ENCODE measurements around the gene TMC1.

The TMC1 gene

GRCh38 chr9:72563806-72564205 lies 42.4 kb downstream of the TMC1 start:
- H3K4me3 ChIP-seq (ENCODE audit: low read depth, low read length), result no peak overlapping the region
- TF ChIP-seq MAX (IDR thresholded peaks at IDR 0.05; ENCODE audit: low read depth, low read length) (no peak), POLR2A (IDR thresholded peaks at IDR 0.05; ENCODE audit: extremely low read depth, insufficient read length) (no peak), CTCF (IDR thresholded peaks at IDR 0.05; ENCODE audit: low read depth, low read length) (no peak), MYC (IDR thresholded peaks at IDR 0.05; ENCODE audit: low read depth, low read length) (no peak)
- no peak for DNase-seq (ENCODE audit: low read depth)

GRCh38 chr9:72564479-72565281 lies 43.3 kb downstream of the TMC1 start:
- no peak for DNase-seq (ENCODE audit: low read depth)
- no peak overlapping the region for H3K4me3 ChIP-seq (ENCODE audit: low read depth, low read length)
- TF ChIP-seq CTCF (IDR thresholded peaks at IDR 0.05; ENCODE audit: low read depth, low read length) (no peak), MYC (IDR thresholded peaks at IDR 0.05; ENCODE audit: low read depth, low read length) (no peak), MAX (IDR thresholded peaks at IDR 0.05; ENCODE audit: low read depth, low read length) (no peak), POLR2A (IDR thresholded peaks at IDR 0.05; ENCODE audit: extremely low read depth, insufficient read length) (no peak)

- H3K4me3 ChIP-seq (ENCODE audit: low read depth, low read length), result no peak overlapping the region
- DNase-seq (ENCODE audit: low read depth), result no peak
- TF ChIP-seq CTCF (IDR thresholded peaks at IDR 0.05; ENCODE audit: low read depth, low read length), result no peak
- TF ChIP-seq POLR2A (IDR thresholded peaks at IDR 0.05; ENCODE audit: extremely low read depth, insufficient read length), result no peak
- TF ChIP-seq MYC (IDR thresholded peaks at IDR 0.05; ENCODE audit: low read depth, low read length), result no peak
- TF ChIP-seq MAX (IDR thresholded peaks at IDR 0.05; ENCODE audit: low read depth, low read length), result no peak
Observed at GRCh38 chr9:72565535-72565934, 44.1 kb downstream of the TMC1 start.

- DNase-seq (ENCODE audit: low read depth), result no peak
- TF ChIP-seq MAX (IDR thresholded peaks at IDR 0.05; ENCODE audit: low read depth, low read length), result no peak
- no peak for TF ChIP-seq POLR2A (IDR thresholded peaks at IDR 0.05; ENCODE audit: extremely low read depth, insufficient read length)
- TF ChIP-seq CTCF (IDR thresholded peaks at IDR 0.05; ENCODE audit: low read depth, low read length), result no peak
- no peak for TF ChIP-seq MYC (IDR thresholded peaks at IDR 0.05; ENCODE audit: low read depth, low read length)
- H3K4me3 ChIP-seq (ENCODE audit: low read depth, low read length), result no peak overlapping the region
Observed at GRCh38 chr9:72574156-72574810, 52.9 kb downstream of the TMC1 start.

- no peak for DNase-seq (ENCODE audit: low read depth)
- no peak for TF ChIP-seq MYC (IDR thresholded peaks at IDR 0.05; ENCODE audit: low read depth, low read length)
- TF ChIP-seq MAX (IDR thresholded peaks at IDR 0.05; ENCODE audit: low read depth, low read length), result no peak
- no peak for TF ChIP-seq CTCF (IDR thresholded peaks at IDR 0.05; ENCODE audit: low read depth, low read length)
- TF ChIP-seq POLR2A (IDR thresholded peaks at IDR 0.05; ENCODE audit: extremely low read depth, insufficient read length), result no peak
Observed at GRCh38 chr9:72575666-72576065, 54.3 kb downstream of the TMC1 start.

More at GRCh38 chr9:72575666-72576065, 54.3 kb downstream of the TMC1 start:
- no peak overlapping the region for H3K4me3 ChIP-seq (ENCODE audit: low read depth, low read length)

All from NB4 (cell line).